Measurements from ENCODE around the gene ANTXRL. TPM values are rescaled to one million over a fixed set of nuclear protein-coding genes. Genes with fewer than 3 reads are reported as not detected.

Gene ANTXRL
- total RNA-seq, 4 donors from 2014 or later: not detected

- Histone ChIP-seq H3K27ac (no peak overlapping the region), H3K27me3 (no peaks in the 10 kb centered on the region), H3K4me1 (no peaks in the 10 kb centered on the region), H3K4me3 (no peak overlapping the region), H3K36me3 (no peaks in the 10 kb centered on the region), H3K9me3 (no peaks in the 10 kb centered on the region)
- no peak for ATAC-seq
- WGBS, 2 donors (ENCODE audit: low coverage in 1 of 2): 80 to 86% methylated on average over 1 of the region's 1 CpG
- peak in 2 of 4 experiments; percentile 13 to 21 for TF ChIP-seq CTCF (IDR thresholded peaks at IDR 0.05)
- TF ChIP-seq POLR2AphosphoS5 (IDR thresholded peaks at IDR 0.05): no peak
Observed at GRCh38 chr10:46325021-46325420, 38.2 kb downstream of the ANTXRL start.

GRCh38 chr10:46326066-46326465 is 39.3 kb downstream of the ANTXRL start:
- 40 to 80% methylated on average over 1 of the region's 1 CpG for WGBS, 2 donors (ENCODE audit: low coverage in 1 of 2)
- ATAC-seq: no peak
- no peaks in the 10 kb centered on the region for H3K9me3 ChIP-seq

GRCh38 chr10:46326971-46327370 is 40.2 kb downstream of the ANTXRL start:
- TF ChIP-seq POLR2AphosphoS5 (IDR thresholded peaks at IDR 0.05) (no peak), CTCF (IDR thresholded peaks at IDR 0.05) (no peak), POLR2A (IDR thresholded peaks at IDR 0.05) (no peak), EP300 (IDR thresholded peaks at IDR 0.05) (no peak)
- Histone ChIP-seq H3K36me3 (no peaks in the 10 kb centered on the region), H3K27ac (no peak overlapping the region), H3K4me1 (no peaks in the 10 kb centered on the region), H3K4me3 (no peak overlapping the region), H3K9me3 (no peaks in the 10 kb centered on the region), H3K27me3 (no peaks in the 10 kb centered on the region)
- WGBS, 2 donors (ENCODE audit: low coverage in 1 of 2): 81% methylated on average over 3 of the region's 4 CpGs; no CpG with 5 or more reads in 1 of the 2 donors
- no peak for ATAC-seq

More at GRCh38 chr10:46326066-46326465, 39.3 kb downstream of the ANTXRL start:
- no peaks in the 10 kb centered on the region for H3K36me3 ChIP-seq
- H3K27ac ChIP-seq: no peak overlapping the region
- no peaks in the 10 kb centered on the region for H3K4me1 ChIP-seq
- no peaks in the 10 kb centered on the region for H3K27me3 ChIP-seq
- no peak for TF ChIP-seq EP300 (IDR thresholded peaks at IDR 0.05)
- TF ChIP-seq CTCF (IDR thresholded peaks at IDR 0.05): no peak
- no peak for TF ChIP-seq POLR2AphosphoS5 (IDR thresholded peaks at IDR 0.05)
- TF ChIP-seq POLR2A (IDR thresholded peaks at IDR 0.05): no peak
- H3K4me3 ChIP-seq: no peak overlapping the region

- Histone ChIP-seq H3K27ac (no peak overlapping the region), H3K9me3 (no peaks in the 10 kb centered on the region), H3K4me1 (no peaks in the 10 kb centered on the region), H3K27me3 (no peaks in the 10 kb centered on the region), H3K4me3 (no peak overlapping the region), H3K36me3 (no peaks in the 10 kb centered on the region)
- TF ChIP-seq EP300 (IDR thresholded peaks at IDR 0.05) (no peak), POLR2A (IDR thresholded peaks at IDR 0.05) (no peak), CTCF (IDR thresholded peaks at IDR 0.05) (no peak), POLR2AphosphoS5 (IDR thresholded peaks at IDR 0.05) (no peak)
- 100% methylated on average over 1 of the region's 5 CpGs; no CpG with 5 or more reads in 1 of the 2 donors for WGBS, 2 donors (ENCODE audit: low coverage in 1 of 2)
- no peak for ATAC-seq
Observed at GRCh38 chr10:46327685-46328084, 40.9 kb downstream of the ANTXRL start.

- 64 to 76% methylated on average over 5 to 7 of the region's 9 CpGs for WGBS, 2 donors (ENCODE audit: low coverage in 1 of 2)
- no peaks in the 10 kb centered on the region for H3K4me1 ChIP-seq
- H3K27me3 ChIP-seq: no peaks in the 10 kb centered on the region
- no peak for TF ChIP-seq POLR2A (IDR thresholded peaks at IDR 0.05)
- TF ChIP-seq POLR2AphosphoS5 (IDR thresholded peaks at IDR 0.05): no peak
- no peak for TF ChIP-seq EP300 (IDR thresholded peaks at IDR 0.05)
- TF ChIP-seq CTCF (IDR thresholded peaks at IDR 0.05): no peak
- H3K27ac ChIP-seq: no peak overlapping the region
- H3K36me3 ChIP-seq: no peaks in the 10 kb centered on the region
- no peak overlapping the region for H3K4me3 ChIP-seq
- no peak for ATAC-seq
- no peaks in the 10 kb centered on the region for H3K9me3 ChIP-seq
Observed at GRCh38 chr10:46328853-46329689, 42.3 kb downstream of the ANTXRL start.
